ENCODE data around the gene ART3. TPM values are rescaled to one million over a fixed set of nuclear protein-coding genes. Genes with fewer than 3 reads are reported as not detected.

ART3 gene, protein sequence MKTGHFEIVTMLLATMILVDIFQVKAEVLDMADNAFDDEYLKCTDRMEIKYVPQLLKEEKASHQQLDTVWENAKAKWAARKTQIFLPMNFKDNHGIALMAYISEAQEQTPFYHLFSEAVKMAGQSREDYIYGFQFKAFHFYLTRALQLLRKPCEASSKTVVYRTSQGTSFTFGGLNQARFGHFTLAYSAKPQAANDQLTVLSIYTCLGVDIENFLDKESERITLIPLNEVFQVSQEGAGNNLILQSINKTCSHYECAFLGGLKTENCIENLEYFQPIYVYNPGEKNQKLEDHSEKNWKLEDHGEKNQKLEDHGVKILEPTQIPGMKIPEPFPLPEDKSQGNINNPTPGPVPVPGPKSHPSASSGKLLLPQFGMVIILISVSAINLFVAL
- total RNA-seq (1 to 10 TPM; 3.0 to 6.4 (median 5.1) TPM), polyA plus RNA-seq (1 to 10 TPM in 1 of 3 donors, not detected in 2; 5.1 TPM)

- WGBS, 2 donors = 74 to 91% methylated on average over 1 of the region's 1 CpG
- intact Hi-C loops (cut with DNase I) = no loop called here
- no peaks in the 10 kb centered on the region for H3K36me3 ChIP-seq
- H3K27ac ChIP-seq = peak within 1 kb of the TSS in 3 of 4 donors; percentile 7 to 21 (median 11)
- no peak within 1 kb of the TSS for H3K4me3 ChIP-seq
- TF ChIP-seq CTCF (IDR thresholded peaks at IDR 0.05) (no peak), POLR2AphosphoS5 (IDR thresholded peaks at IDR 0.05) (no peak), POLR2A (IDR thresholded peaks at IDR 0.05) (no peak), EP300 (IDR thresholded peaks at IDR 0.05) (no peak)
- peaks cover 0 to 28% (median 10%) of the 10 kb centered on the region in 4 donors for H3K4me1 ChIP-seq
- DNase-seq = no peak
- H3K27me3 ChIP-seq = no peaks in the 10 kb centered on the region
- no peaks in the 10 kb centered on the region for H3K9me3 ChIP-seq
These were observed at the start of gene ART3 for GRCh38 chr4:76074468-76074867. ART3 (plus strand) TSS chr4:76074709; CDS start chr4:76075890, 1,181 bp downstream.

DNA sequence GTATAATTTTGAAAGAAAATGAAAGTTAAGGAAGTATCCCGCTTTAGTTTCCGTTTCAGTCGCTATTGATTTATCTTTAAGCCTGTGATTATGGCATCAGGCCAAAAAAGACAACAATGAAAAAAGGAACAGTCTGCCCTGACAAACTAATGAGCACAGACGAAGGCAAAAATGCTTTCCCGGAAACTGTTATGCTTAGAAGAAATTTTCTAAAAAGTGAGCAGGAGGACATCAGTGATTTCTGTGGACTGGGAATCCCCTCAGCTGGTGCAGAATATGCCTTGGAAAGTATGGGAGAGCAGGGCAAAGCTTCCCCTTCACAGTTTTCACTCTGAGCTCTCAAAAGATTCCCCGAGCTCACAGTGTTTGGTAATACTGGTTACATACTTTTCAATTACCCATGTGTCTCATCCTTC, 46.2 kb upstream of the ART3 start:
- no peaks in the 10 kb centered on the region for H3K9me3 ChIP-seq
- TF ChIP-seq POLR2AphosphoS5 (IDR thresholded peaks at IDR 0.05) (no peak), EP300 (IDR thresholded peaks at IDR 0.05) (no peak), CTCF (IDR thresholded peaks at IDR 0.05) (no peak), POLR2A (IDR thresholded peaks at IDR 0.05) (no peak)
- peak overlapping the region in 2 of 4 donors; percentile 30 to 32 for H3K4me3 ChIP-seq
- WGBS, 2 donors = 3 to 5% methylated on average over 6 of the region's 6 CpGs
- peaks cover 0 to 6% (median 0%) of the 10 kb centered on the region in 4 donors for H3K4me1 ChIP-seq
- DNase-seq = no peak
- intact Hi-C loops (cut with DNase I) = no loop called here
- peak overlapping the region in 1 of 4 donors; percentile 21 for H3K27ac ChIP-seq
- H3K27me3 ChIP-seq = no peaks in the 10 kb centered on the region
- no peaks in the 10 kb centered on the region for H3K36me3 ChIP-seq

GRCh38 chr4:76029300-76029699, 45.2 kb upstream of the ART3 start:
- no peak for DNase-seq
- TF ChIP-seq CTCF (IDR thresholded peaks at IDR 0.05) (no peak), POLR2AphosphoS5 (IDR thresholded peaks at IDR 0.05) (no peak), POLR2A (IDR thresholded peaks at IDR 0.05) (no peak), EP300 (IDR thresholded peaks at IDR 0.05) (no peak)
- Histone ChIP-seq H3K36me3 (no peaks in the 10 kb centered on the region), H3K4me1 (peaks cover 0 to 6% (median 0%) of the 10 kb centered on the region in 4 donors), H3K27ac (no peak overlapping the region), H3K9me3 (no peaks in the 10 kb centered on the region), H3K4me3 (no peak overlapping the region), H3K27me3 (no peaks in the 10 kb centered on the region)
- intact Hi-C loops (cut with DNase I) = no loop called here
- WGBS, 2 donors = 67 to 71% methylated on average over 2 of the region's 2 CpGs

GRCh38 chr4:76035141-76035540, 39.4 kb upstream of the ART3 start:
- WGBS, 2 donors = 60 to 78% methylated on average over 3 of the region's 3 CpGs
- TF ChIP-seq POLR2A (IDR thresholded peaks at IDR 0.05) (no peak), EP300 (IDR thresholded peaks at IDR 0.05) (no peak), POLR2AphosphoS5 (IDR thresholded peaks at IDR 0.05) (no peak), CTCF (IDR thresholded peaks at IDR 0.05) (no peak)
- Histone ChIP-seq H3K4me3 (no peak overlapping the region), H3K4me1 (no peaks in the 10 kb centered on the region), H3K27me3 (no peaks in the 10 kb centered on the region), H3K27ac (no peak overlapping the region), H3K9me3 (no peaks in the 10 kb centered on the region), H3K36me3 (no peaks in the 10 kb centered on the region)
- DNase-seq = no peak
- intact Hi-C loops (cut with DNase I) = no loop called here

Data from sigmoid colon (tissue), 7 donors.